B cell (primary cell): ENCODE results near the gene PLA2G2F. TPM values are rescaled to one million over a fixed set of nuclear protein-coding genes. Genes with fewer than 3 reads are reported as not detected.
A peak's percentile ranks its signal among the peaks of the same experiment; 100 is the strongest.

Source experiments
- ATAC-seq: fragments of 200-7000 bp; cut with Tn5 transposase; one replicate; pipeline ENCODE4 v1.10.0; 2021; ENCODE audit warnings: low read depth, mild to moderate bottlenecking, moderate number of reproducible peaks, moderate library complexity
- CTCF ChIA-PET: fragments of 350-600 bp; sonication (Branson Sonifier 250); formaldehyde crosslinking; loops from one replicate; lab custom pipeline; 2021; ENCODE audit warnings: antibody characterized with exemption, inconsistent platforms; lab: Charles Lee
- POLR2A ChIA-PET: fragments of 350-600 bp; sonication (Branson Sonifier 250); formaldehyde crosslinking; loops from one replicate; lab custom pipeline; 2021; ENCODE audit warnings: antibody characterized with exemption; lab: Charles Lee
- DNase-seq: peaks from one replicate; pipeline ENCODE4 v3.0.0; 2013
- H2AFZ ChIP-seq: 2 replicates; pipeline ENCODE4 v1.6.1; 2012; ENCODE audit warnings: mild to moderate bottlenecking, low read depth, low read length; ENCODE audit not compliant: insufficient read depth, poor library complexity, severe bottlenecking
- H3K27ac ChIP-seq, 2 donors: 1 replicate in 1 of 2; 2 replicates in 1 of 2; pipeline ENCODE4 v1.5.1; 2012 to 2013; ENCODE audit warnings: low read length in 2 of 2, mild to moderate bottlenecking in 2 of 2, moderate library complexity in 1 of 2
- H3K27me3 ChIP-seq, 4 experiments: fragments of 200-600 bp in 1 of 4; sonication (generic) in 1 of 4; replicated peaks in 1 of 4; 1 replicate in 2 of 4; 2 replicates in 2 of 4; pipeline versions ENCODE4 v1.6.1 to v1.7.0; 2013 to 2016; ENCODE audit warnings: low read length in 3 of 4, mild to moderate bottlenecking in 2 of 4, mixed read lengths in 1 of 4, moderate library complexity in 1 of 4; ENCODE audit not compliant: insufficient read depth in 4 of 4, control insufficient read depth in 3 of 4; ENCODE audit errors: control extremely low read depth in 1 of 4
- H3K36me3 ChIP-seq, 2 experiments: replicated peaks in 1 of 2; 1 replicate in 1 of 2; 2 replicates in 1 of 2; pipeline versions ENCODE4 v1.6.1 to v1.7.1; 2013; ENCODE audit warnings: low read length in 1 of 2; ENCODE audit not compliant: insufficient read depth in 2 of 2, control insufficient read depth in 1 of 2; ENCODE audit errors: control extremely low read depth in 1 of 2, extremely low read depth in 1 of 2
- H3K4me1 ChIP-seq, 2 donors: fragments of 200-600 bp in 1 of 2; sonication (generic) in 1 of 2; 1 replicate in 1 of 2; 2 replicates in 1 of 2; pipeline versions ENCODE4 v1.5.1 to v1.6.1; 2013 to 2017; ENCODE audit warnings: low read length in 2 of 2; ENCODE audit not compliant: control insufficient read depth in 2 of 2, insufficient read depth in 2 of 2
- H3K4me2 ChIP-seq: replicated peaks from 2 replicates; pipeline ENCODE3; 2012; ENCODE audit warnings: mild to moderate bottlenecking, low read depth, low read length; ENCODE audit not compliant: poor library complexity, severe bottlenecking
- H3K4me3 ChIP-seq, 5 experiments: fragments of 200-600 bp in 1 of 5; sonication (generic) in 1 of 5; 1 replicate in 3 of 5; 2 replicates in 2 of 5; pipeline versions ENCODE4 v1.5.1 to v1.7.0; 2011 to 2016; ENCODE audit warnings: low read length in 4 of 5, mild to moderate bottlenecking in 4 of 5, low read depth in 2 of 5, control low read depth in 1 of 5, moderate library complexity in 1 of 5; ENCODE audit not compliant: insufficient read depth in 1 of 5; ENCODE audit errors: control extremely low read depth in 1 of 5, extremely low read depth in 1 of 5
- H3K79me2 ChIP-seq: fragments of 200-600 bp; sonication (generic); one replicate; pipeline ENCODE4 v1.6.0; 2016; ENCODE audit warnings: low read length; ENCODE audit not compliant: control insufficient read depth, insufficient read depth
- H3K9ac ChIP-seq: fragments of 200-600 bp; sonication (generic); 2 replicates; pipeline ENCODE4 v1.6.1; 2017; ENCODE audit warnings: mild to moderate bottlenecking, low read length, moderate library complexity
- H3K9me3 ChIP-seq, 3 donors: one replicate each; pipeline versions ENCODE4 v1.6.1 to v1.7.1; 2013; ENCODE audit warnings: low read length in 2 of 3; ENCODE audit not compliant: control insufficient read depth in 2 of 3, insufficient read depth in 1 of 3; ENCODE audit errors: control extremely low read depth in 1 of 3
- H4K20me1 ChIP-seq: 2 replicates; pipeline ENCODE4 v1.6.0; 2012; ENCODE audit warnings: mild to moderate bottlenecking, low read length; ENCODE audit not compliant: insufficient read depth, control insufficient read depth, poor library complexity, severe bottlenecking
- H3K27ac Mint-ChIP-seq: one replicate; pipeline ENCODE4 v1.8.0; 2021; ENCODE audit warnings: mixed read lengths
- H3K27me3 Mint-ChIP-seq: one replicate; pipeline ENCODE4 v1.8.0; 2021; ENCODE audit warnings: mixed read lengths
- H3K4me1 Mint-ChIP-seq: one replicate; pipeline ENCODE4 v1.8.0; 2021; ENCODE audit warnings: mixed read lengths
- H3K4me3 Mint-ChIP-seq: one replicate; pipeline ENCODE4 v1.8.0; 2021; ENCODE audit warnings: mixed read lengths
- H3K9me3 Mint-ChIP-seq: one replicate; pipeline ENCODE4 v1.8.0; 2022; ENCODE audit warnings: mixed read lengths; ENCODE audit not compliant: insufficient read depth
- EZH2 ChIP-seq: IDR thresholded peaks from 2 replicates; pipeline ENCODE4 v1.6.1; 2012; ENCODE audit warnings: borderline replicate concordance, low read depth, mild to moderate bottlenecking, moderate library complexity, low read length; ENCODE audit not compliant: insufficient read depth, poor library complexity, severe bottlenecking
- WGBS: methylation state at CpG from one replicate; pipeline ENCODE4 v1.1.5; 2013; ENCODE audit warnings: missing lambda C conversion rate; ENCODE audit not compliant: insufficient coverage; 5-methylcytosine and 5-hydroxymethylcytosine counted together
- intact Hi-C: fragments of 100-400 bp; cut with micrococcal nuclease; formaldehyde crosslinking; loops from one replicate; pipeline ENCODE4 v1.10.0; 2022
- polyA plus RNA-seq: library from polyadenylated mRNA; depleted of rRNA; stranded (reverse); fragments of >200 nt; gene quantifications from 2 replicates; pipeline ENCODE4 v1.2.3, GENCODE V29; 2012
- total RNA-seq, 2 donors: library from RNA; stranded (reverse); fragments of 120-200 nt in 1 of 2; gene quantifications; 1 replicate in 1 of 2; 2 replicates in 1 of 2; pipeline versions ENCODE4 v1.2.3 to v1.2.4, GENCODE V29; 2013 to 2022
- TF ChIP-seq, protein P1 (sequence below): fragments of 200-600 bp; IDR thresholded peaks from one replicate; pipeline ENCODE4 v1.8.0; 2022; ENCODE audit warnings: antibody characterized with exemption, mild to moderate bottlenecking

The PLA2G2F gene
- total and polyA plus RNA-seq, 2 donors (not counting 1 experiment from before 2014, with no cell fraction given) = not detected

DNA sequence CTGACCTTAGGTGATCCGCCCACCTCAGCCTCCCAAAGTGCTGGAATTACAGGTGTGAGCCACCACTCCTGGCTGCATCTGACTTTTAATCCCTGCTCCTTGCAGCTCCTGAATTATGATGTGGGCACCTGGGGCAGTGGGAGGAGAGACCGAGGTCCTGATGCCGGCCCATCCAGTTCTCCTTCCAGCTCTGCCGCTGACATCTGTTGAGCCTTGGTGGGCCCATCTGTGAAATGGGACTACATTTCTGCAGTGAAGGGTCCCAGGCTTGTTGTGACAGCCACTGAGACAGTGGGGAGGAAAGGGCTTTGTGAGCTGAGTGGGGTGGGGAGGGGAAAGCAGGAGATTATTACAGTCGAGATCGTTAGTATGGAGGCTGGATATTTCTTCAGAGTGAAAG is 11.8 kb downstream of the PLA2G2F start:
- Histone ChIP-seq H3K4me2 (no peak overlapping the region), H3K4me1 (peaks cover 5 to 15% of the 10 kb centered on the region in 2 donors), H2AFZ (no peak overlapping the region), H3K27me3 (no peaks in the 10 kb centered on the region), H3K9ac (no peak overlapping the region), H3K27ac (no peak overlapping the region), H3K9me3 (no peaks in the 10 kb centered on the region), H3K36me3 (no peaks in the 10 kb centered on the region), H4K20me1 (no peaks in the 10 kb centered on the region), H3K4me3 (no peak overlapping the region), H3K79me2 (no peaks in the 10 kb centered on the region)
- 94% methylated on average over 6 of the region's 6 CpGs for WGBS
- Mint-ChIP-seq H3K27me3 (no peaks in the 10 kb centered on the region), H3K4me1 (peaks cover 20% of the 10 kb centered on the region), H3K27ac (peak overlapping the region; percentile 26), H3K4me3 (no peak overlapping the region), H3K9me3 (no peaks in the 10 kb centered on the region)
- no peak for DNase-seq
- intact Hi-C loops = no loop called here
- no peak for ATAC-seq
- ChIA-PET POLR2A (no interaction called here), CTCF (interaction anchor here (1.0 to 6.4 kb wide), 14 partner anchors 19 to 343 kb away, joined by 3 to 126 read pairs (median 8); partner anchors contain the start of gene OTUD3)
- TF ChIP-seq, protein P1, sequence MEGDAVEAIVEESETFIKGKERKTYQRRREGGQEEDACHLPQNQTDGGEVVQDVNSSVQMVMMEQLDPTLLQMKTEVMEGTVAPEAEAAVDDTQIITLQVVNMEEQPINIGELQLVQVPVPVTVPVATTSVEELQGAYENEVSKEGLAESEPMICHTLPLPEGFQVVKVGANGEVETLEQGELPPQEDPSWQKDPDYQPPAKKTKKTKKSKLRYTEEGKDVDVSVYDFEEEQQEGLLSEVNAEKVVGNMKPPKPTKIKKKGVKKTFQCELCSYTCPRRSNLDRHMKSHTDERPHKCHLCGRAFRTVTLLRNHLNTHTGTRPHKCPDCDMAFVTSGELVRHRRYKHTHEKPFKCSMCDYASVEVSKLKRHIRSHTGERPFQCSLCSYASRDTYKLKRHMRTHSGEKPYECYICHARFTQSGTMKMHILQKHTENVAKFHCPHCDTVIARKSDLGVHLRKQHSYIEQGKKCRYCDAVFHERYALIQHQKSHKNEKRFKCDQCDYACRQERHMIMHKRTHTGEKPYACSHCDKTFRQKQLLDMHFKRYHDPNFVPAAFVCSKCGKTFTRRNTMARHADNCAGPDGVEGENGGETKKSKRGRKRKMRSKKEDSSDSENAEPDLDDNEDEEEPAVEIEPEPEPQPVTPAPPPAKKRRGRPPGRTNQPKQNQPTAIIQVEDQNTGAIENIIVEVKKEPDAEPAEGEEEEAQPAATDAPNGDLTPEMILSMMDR = no peak
- TF ChIP-seq EZH2 = no peak

DNA sequence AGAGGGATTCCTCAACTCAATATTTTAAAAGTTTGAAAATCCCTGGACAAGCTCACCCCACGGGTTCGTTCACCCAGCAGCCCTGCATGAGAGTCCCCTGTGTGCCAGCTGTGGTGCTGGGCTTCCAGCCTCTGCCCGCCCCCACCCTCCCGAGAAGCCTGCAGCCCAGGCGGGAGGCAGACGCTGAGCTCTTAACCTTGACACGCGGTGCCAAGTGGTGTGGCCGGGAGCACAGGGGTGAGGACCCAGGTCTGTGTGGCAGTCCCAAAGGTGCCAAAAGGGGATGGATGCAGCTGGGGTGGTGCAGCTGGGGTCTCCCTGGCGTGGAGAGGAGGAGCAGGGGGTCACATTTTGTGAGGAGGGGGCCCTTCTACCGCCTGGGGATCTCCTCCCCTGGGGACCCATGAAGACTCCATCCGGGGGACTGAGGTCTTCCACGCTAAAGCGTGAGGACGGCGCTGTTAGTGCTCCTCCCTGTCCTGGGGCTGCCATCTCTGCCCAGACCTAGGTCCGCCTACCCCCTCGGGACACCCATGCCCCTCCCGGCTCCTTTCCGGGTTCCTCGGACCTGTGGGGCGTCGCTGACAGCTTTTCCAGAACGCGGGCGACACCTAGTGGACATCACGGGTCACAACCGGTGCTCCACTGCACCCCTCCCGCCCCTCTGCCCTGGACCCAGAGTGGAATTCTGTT is 12.9 kb downstream of the PLA2G2F start:
- Mint-ChIP-seq H3K27ac (peak overlapping the region; percentile 84), H3K27me3 (no peaks in the 10 kb centered on the region), H3K4me3 (peak overlapping the region; percentile 86), H3K9me3 (no peaks in the 10 kb centered on the region), H3K4me1 (peaks cover 20% of the 10 kb centered on the region)
- WGBS = 11% methylated on average over 29 of the region's 29 CpGs
- DNase-seq = peak; percentile 86
- Histone ChIP-seq H3K4me3 (peak overlapping the region in 4 of 5 experiments; percentile 52 to 69 (median 60)), H3K9me3 (peaks cover 0 to 4% (median 0%) of the 10 kb centered on the region in 3 donors), H3K4me2 (peak overlapping the region; percentile 95), H3K79me2 (no peaks in the 10 kb centered on the region), H3K4me1 (peaks cover 5 to 15% of the 10 kb centered on the region in 2 donors), H2AFZ (peak overlapping the region; percentile 95), H4K20me1 (no peaks in the 10 kb centered on the region), H3K27ac (peak overlapping the region in 1 of 2 donors; percentile 11), H3K27me3 (no peaks in the 10 kb centered on the region), H3K36me3 (no peaks in the 10 kb centered on the region), H3K9ac (peak overlapping the region; percentile 71)
- ChIA-PET POLR2A (interaction anchor here (0.6 kb wide), 2 partner anchors 77 to 961 kb away, joined by 3 to 6 read pairs; no protein-coding TSS in a partner anchor), CTCF (interaction anchor here (0.5 to 6.4 kb wide), 30 partner anchors 8 to 342 kb away, joined by 3 to 126 read pairs (median 5); partner anchors contain the start of gene OTUD3)
- ATAC-seq = peak; percentile 97
- intact Hi-C loops = loop anchor here (1.0 kb wide), 1 partner anchor 43 kb away; no protein-coding TSS in a partner anchor
- no peak for TF ChIP-seq EZH2
- TF ChIP-seq, protein P1 = peak; percentile 95
